ENCODE data around the gene HRAS. TPM values are rescaled to one million over a fixed set of nuclear protein-coding genes. Genes with fewer than 3 reads are reported as not detected.

Gene HRAS
- total RNA-seq, 1 experiment from 2014 or later: 123 TPM

DNA sequence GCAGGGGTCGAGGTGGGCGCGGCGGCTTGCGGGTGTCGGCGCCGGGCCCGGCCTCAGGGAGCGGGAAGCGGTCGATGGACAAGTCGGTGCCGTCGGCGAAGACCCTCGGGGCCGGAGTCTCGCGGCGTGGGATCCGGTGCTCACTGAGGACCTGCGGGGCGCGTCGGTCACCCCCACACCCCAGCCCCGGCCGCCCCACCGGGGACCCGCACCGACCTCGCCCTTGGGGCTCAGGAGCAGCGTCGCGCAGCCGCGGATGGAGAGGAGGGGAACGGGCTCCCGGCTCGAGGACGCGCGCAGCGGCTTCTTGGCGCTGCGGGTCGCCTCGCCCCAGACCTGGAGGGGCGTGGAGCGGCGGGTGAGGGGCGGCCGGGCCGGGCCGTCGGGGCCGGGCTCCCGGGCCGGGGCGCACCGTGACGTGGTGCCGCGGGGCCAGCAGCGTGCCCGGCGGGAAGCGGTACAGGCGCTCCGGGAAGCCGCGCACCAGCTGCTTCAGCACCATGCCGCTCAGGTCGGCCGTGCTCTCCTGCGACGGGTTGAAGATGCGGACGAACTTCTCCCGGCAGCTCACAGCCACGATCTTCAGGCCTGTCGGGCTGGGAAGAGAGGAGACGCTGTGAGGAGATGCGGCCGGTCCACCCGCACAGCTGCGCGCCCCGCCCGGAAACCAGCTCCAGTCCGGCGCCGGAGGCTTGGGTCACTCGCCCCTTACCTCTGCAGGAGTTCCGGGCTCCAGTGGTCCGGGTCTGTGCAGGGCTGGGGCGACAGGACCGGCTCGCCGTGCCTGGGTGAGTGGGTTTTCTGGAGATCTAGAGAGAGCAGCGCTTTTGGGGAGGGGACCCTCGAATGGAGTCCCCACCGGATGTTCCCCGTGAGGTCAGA, 20.6 kb upstream of the HRAS start:
- POLR2A ChIA-PET: interaction anchor here (0.6 to 1.8 kb wide), 4 partner anchors 10 to 20 kb away, joined by 3 to 9 read pairs (median 4); partner anchors contain the start of gene PHRF1
- intact Hi-C loops (cut with micrococcal nuclease): no loop called here
- H3K36me3 Mint-ChIP-seq (ENCODE audit: insufficient read depth, unreplicated experiment): no peaks in the 10 kb centered on the region
- peaks cover 9% of the 10 kb centered on the region for H3K4me1 Mint-ChIP-seq (ENCODE audit: insufficient read depth, unreplicated experiment)
- H3K27me3 Mint-ChIP-seq (ENCODE audit: insufficient read depth, unreplicated experiment): no peaks in the 10 kb centered on the region
- H3K9me3 Mint-ChIP-seq (ENCODE audit: unreplicated experiment): no peaks in the 10 kb centered on the region
- no TSS peak for BruUV-seq (replicated peaks)
- CTCF ChIA-PET: interaction anchor here (0.6 to 0.7 kb wide), 2 partner anchors 22 to 60 kb away, joined by 3 to 4 read pairs; partner anchors contain the start of gene IRF7
- no peak overlapping the region for H3K27ac Mint-ChIP-seq (ENCODE audit: low read depth, unreplicated experiment)
- DNase-seq (ENCODE audit: unreplicated experiment): no peak
- no peak overlapping the region for H3K4me3 Mint-ChIP-seq (ENCODE audit: unreplicated experiment)
- TF ChIP-seq, protein P1, sequence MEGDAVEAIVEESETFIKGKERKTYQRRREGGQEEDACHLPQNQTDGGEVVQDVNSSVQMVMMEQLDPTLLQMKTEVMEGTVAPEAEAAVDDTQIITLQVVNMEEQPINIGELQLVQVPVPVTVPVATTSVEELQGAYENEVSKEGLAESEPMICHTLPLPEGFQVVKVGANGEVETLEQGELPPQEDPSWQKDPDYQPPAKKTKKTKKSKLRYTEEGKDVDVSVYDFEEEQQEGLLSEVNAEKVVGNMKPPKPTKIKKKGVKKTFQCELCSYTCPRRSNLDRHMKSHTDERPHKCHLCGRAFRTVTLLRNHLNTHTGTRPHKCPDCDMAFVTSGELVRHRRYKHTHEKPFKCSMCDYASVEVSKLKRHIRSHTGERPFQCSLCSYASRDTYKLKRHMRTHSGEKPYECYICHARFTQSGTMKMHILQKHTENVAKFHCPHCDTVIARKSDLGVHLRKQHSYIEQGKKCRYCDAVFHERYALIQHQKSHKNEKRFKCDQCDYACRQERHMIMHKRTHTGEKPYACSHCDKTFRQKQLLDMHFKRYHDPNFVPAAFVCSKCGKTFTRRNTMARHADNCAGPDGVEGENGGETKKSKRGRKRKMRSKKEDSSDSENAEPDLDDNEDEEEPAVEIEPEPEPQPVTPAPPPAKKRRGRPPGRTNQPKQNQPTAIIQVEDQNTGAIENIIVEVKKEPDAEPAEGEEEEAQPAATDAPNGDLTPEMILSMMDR (IDR thresholded peaks at IDR 0.05; ENCODE audit: unreplicated experiment): no peak

DNA sequence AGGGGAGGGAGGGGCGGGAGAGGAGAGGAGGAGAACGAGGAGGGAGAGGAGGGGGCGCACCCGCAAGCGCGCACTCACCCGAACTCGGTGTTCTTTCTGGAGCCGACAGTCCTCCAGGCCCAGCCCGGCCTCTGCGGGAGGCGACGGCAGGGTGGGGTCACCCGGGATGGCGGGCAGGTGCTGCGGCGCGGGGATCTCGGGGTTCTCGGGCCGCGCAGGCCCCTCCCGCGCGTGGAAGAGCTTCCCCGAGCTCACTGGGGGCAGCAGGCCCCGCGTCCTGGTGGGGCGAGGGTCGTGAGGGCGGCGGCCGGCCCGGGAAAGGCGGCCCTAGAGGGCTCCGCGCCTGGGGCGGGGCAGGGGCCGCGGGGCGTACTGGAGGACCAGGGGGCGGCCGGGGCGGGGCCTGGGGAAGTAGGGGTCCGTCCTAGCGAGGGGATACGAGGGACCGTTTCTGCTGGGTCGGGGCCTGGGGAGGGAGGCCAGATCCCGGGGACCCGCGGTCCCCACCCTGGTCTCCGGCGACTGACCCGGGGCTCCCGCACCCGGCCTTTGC, 19.9 kb upstream of the HRAS start:
- Mint-ChIP-seq H3K4me1 (ENCODE audit: insufficient read depth, unreplicated experiment) (peaks cover 9% of the 10 kb centered on the region), H3K27ac (ENCODE audit: low read depth, unreplicated experiment) (no peak overlapping the region), H3K9me3 (ENCODE audit: unreplicated experiment) (no peaks in the 10 kb centered on the region), H3K36me3 (ENCODE audit: insufficient read depth, unreplicated experiment) (no peaks in the 10 kb centered on the region), H3K27me3 (ENCODE audit: insufficient read depth, unreplicated experiment) (no peaks in the 10 kb centered on the region), H3K4me3 (ENCODE audit: unreplicated experiment) (peak overlapping the region; percentile 36)
- intact Hi-C loops (cut with micrococcal nuclease): no loop called here
- ChIA-PET POLR2A (interaction anchor here (0.6 to 1.8 kb wide), 6 partner anchors 9 to 98 kb away, joined by 3 to 9 read pairs (median 3); partner anchors contain the start of gene PHRF1), CTCF (interaction anchor here (0.7 to 1.2 kb wide), 3 partner anchors 10 to 59 kb away, joined by 3 to 4 read pairs (median 3); no protein-coding TSS in a partner anchor)
- no TSS peak for BruUV-seq (replicated peaks)
- no peak for DNase-seq (ENCODE audit: unreplicated experiment)
- TF ChIP-seq, protein P1 (IDR thresholded peaks at IDR 0.05; ENCODE audit: unreplicated experiment): no peak

DNA sequence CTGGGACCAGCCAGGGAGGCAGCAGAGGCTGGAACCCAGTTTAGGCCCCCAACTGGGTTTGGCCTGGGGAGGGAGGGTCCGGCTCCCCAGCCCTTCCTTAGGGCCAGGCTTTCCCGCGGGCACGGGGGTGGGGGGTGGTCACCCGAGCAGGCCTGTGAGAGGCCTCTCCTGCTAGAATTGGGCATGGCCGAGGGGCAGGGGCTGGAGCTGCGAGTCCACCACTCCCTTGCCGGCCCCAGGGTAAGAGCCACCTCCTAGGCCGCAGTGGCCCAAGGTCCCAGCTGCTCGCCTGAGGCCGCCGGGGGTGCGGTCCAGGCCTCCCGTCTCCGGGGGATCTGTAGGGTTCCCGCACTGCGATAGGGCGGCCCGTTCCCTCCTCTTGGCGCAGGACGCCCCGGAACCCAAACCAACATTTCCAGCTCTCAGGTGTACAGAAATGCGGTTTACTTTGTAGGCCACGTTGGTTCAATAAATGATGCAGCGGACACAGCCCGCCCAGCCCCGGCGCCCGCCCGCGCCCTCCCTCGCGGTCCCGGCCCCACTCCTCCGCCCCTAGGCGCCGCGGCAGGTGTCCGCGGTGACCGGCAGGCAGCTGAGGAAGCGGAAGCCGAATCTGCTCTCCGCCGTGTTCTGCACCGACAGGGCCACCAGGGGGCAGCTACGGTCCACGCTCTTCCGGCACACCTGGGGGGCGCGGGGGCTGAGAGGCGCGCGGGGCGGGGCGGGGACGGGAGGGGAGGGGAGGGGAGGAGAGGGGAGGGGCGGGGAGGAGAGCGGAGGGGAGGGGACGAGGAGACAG, 19.3 kb upstream of the HRAS start:
- Mint-ChIP-seq H3K4me1 (ENCODE audit: insufficient read depth, unreplicated experiment) (peaks cover 4% of the 10 kb centered on the region), H3K27ac (ENCODE audit: low read depth, unreplicated experiment) (no peak overlapping the region), H3K9me3 (ENCODE audit: unreplicated experiment) (no peaks in the 10 kb centered on the region), H3K36me3 (ENCODE audit: insufficient read depth, unreplicated experiment) (no peaks in the 10 kb centered on the region), H3K27me3 (ENCODE audit: insufficient read depth, unreplicated experiment) (no peaks in the 10 kb centered on the region), H3K4me3 (ENCODE audit: unreplicated experiment) (peak overlapping the region; percentile 36)
- TF ChIP-seq, protein P1 (IDR thresholded peaks at IDR 0.05; ENCODE audit: unreplicated experiment): peak; percentile 59
- intact Hi-C loops (cut with micrococcal nuclease): no loop called here
- no TSS peak for BruUV-seq (replicated peaks)
- DNase-seq (ENCODE audit: unreplicated experiment): peak; percentile 64
- POLR2A ChIA-PET: interaction anchor here (0.6 to 1.8 kb wide), 8 partner anchors 9 to 152 kb away, joined by 3 to 9 read pairs (median 4); partner anchors contain the start of gene PHRF1
- CTCF ChIA-PET: interaction anchor here (0.7 to 1.2 kb wide), 4 partner anchors 9 to 60 kb away, joined by 3 to 4 read pairs (median 4); no protein-coding TSS in a partner anchor
